Skeletal muscle tissue (tissue), 4 donors: Measurements from ENCODE around the gene CYP26A1. TPM values are rescaled to one million over a fixed set of nuclear protein-coding genes. Genes with fewer than 3 reads are reported as not detected.

Experiments used
- H3K27ac ChIP-seq: one replicate; pipeline ENCODE4 v1.7.0; 2013; ENCODE audit warnings: mild to moderate bottlenecking, low read depth, low read length, inconsistent platforms
- H3K27me3 ChIP-seq, 3 donors: one replicate each; pipeline ENCODE4 v1.7.0; 2013; ENCODE audit warnings: low read length in 3 of 3; ENCODE audit not compliant: control insufficient read depth in 3 of 3, insufficient read depth in 3 of 3
- H3K36me3 ChIP-seq, 3 donors: one replicate each; pipeline ENCODE4 v1.7.0; 2013; ENCODE audit warnings: low read length in 3 of 3; ENCODE audit not compliant: control insufficient read depth in 3 of 3, insufficient read depth in 3 of 3
- H3K4me1 ChIP-seq, 3 donors: one replicate each; pipeline ENCODE4 v1.7.0; 2013; ENCODE audit warnings: low read length in 3 of 3, mild to moderate bottlenecking in 3 of 3; ENCODE audit not compliant: control insufficient read depth in 3 of 3, insufficient read depth in 3 of 3
- H3K4me3 ChIP-seq, 3 donors: one replicate each; pipeline ENCODE4 v1.7.0; 2013; ENCODE audit warnings: low read length in 3 of 3
- H3K9ac ChIP-seq, 3 donors: one replicate each; pipeline ENCODE4 v1.7.0; 2013; ENCODE audit warnings: low read length in 3 of 3, mild to moderate bottlenecking in 3 of 3, moderate library complexity in 2 of 3, low read depth in 1 of 3
- H3K9me3 ChIP-seq, 3 donors: one replicate each; pipeline ENCODE4 v1.7.0; 2013; ENCODE audit warnings: low read length in 3 of 3; ENCODE audit not compliant: control insufficient read depth in 3 of 3
- total RNA-seq: library from RNA; depleted of rRNA; stranded (reverse); fragments of >200 nt; gene quantifications from one replicate; pipeline ENCODE4 v1.2.3, GENCODE V29; 2014
- donor health status: Osteomylitis.

CYP26A1 gene
- total RNA-seq, 1 donor from 2014 or later, result 0.52 TPM

GRCh38 chr10:93110472-93111146, 36.9 kb downstream of the CYP26A1 start:
- no peaks in the 10 kb centered on the region for H3K36me3 ChIP-seq
- no peak overlapping the region for H3K27ac ChIP-seq
- H3K27me3 ChIP-seq, result peaks cover 3 to 11% (median 9%) of the 10 kb centered on the region in 3 donors
- H3K4me3 ChIP-seq, result no peak overlapping the region
- H3K4me1 ChIP-seq, result no peaks in the 10 kb centered on the region
- H3K9ac ChIP-seq, result no peak overlapping the region
- H3K9me3 ChIP-seq, result peaks cover 0 to under 1% (median 0%) of the 10 kb centered on the region in 3 donors

- peaks cover 3 to 11% (median 9%) of the 10 kb centered on the region in 3 donors for H3K27me3 ChIP-seq
- no peak overlapping the region for H3K4me3 ChIP-seq
- H3K9ac ChIP-seq, result no peak overlapping the region
- H3K27ac ChIP-seq, result no peak overlapping the region
- H3K9me3 ChIP-seq, result peaks cover 0 to 2% (median 0%) of the 10 kb centered on the region in 3 donors
- H3K36me3 ChIP-seq, result no peaks in the 10 kb centered on the region
- no peaks in the 10 kb centered on the region for H3K4me1 ChIP-seq
Measured at GRCh38 chr10:93113042-93113441, 39.3 kb downstream of the CYP26A1 start.

- Histone ChIP-seq H3K36me3 (no peaks in the 10 kb centered on the region), H3K4me1 (no peaks in the 10 kb centered on the region), H3K9ac (no peak overlapping the region), H3K27ac (no peak overlapping the region), H3K27me3 (peaks cover 8 to 13% (median 9%) of the 10 kb centered on the region in 3 donors), H3K4me3 (no peak overlapping the region), H3K9me3 (peaks cover 0 to 2% (median 0%) of the 10 kb centered on the region in 3 donors)
Measured at GRCh38 chr10:93115661-93116383, 42.1 kb downstream of the CYP26A1 start.

GRCh38 chr10:93121311-93121710, 47.6 kb downstream of the CYP26A1 start:
- Histone ChIP-seq H3K9me3 (peaks cover 0 to 3% (median 2%) of the 10 kb centered on the region in 3 donors), H3K9ac (no peak overlapping the region), H3K4me1 (no peaks in the 10 kb centered on the region), H3K4me3 (no peak overlapping the region), H3K27ac (no peak overlapping the region), H3K27me3 (peaks cover 0 to 5% (median 3%) of the 10 kb centered on the region in 3 donors), H3K36me3 (no peaks in the 10 kb centered on the region)

GRCh38 chr10:93123766-93124165, 50.1 kb downstream of the CYP26A1 start:
- Histone ChIP-seq H3K9me3 (peaks cover 3 to 8% (median 4%) of the 10 kb centered on the region in 3 donors), H3K36me3 (no peaks in the 10 kb centered on the region), H3K4me1 (no peaks in the 10 kb centered on the region), H3K27ac (no peak overlapping the region), H3K27me3 (peaks cover 0 to 5% (median 3%) of the 10 kb centered on the region in 3 donors), H3K9ac (no peak overlapping the region), H3K4me3 (no peak overlapping the region)

GRCh38 chr10:93124580-93125318, 51.1 kb downstream of the CYP26A1 start:
- Histone ChIP-seq H3K27me3 (peaks cover 0 to 5% (median 3%) of the 10 kb centered on the region in 3 donors), H3K9ac (no peak overlapping the region), H3K4me1 (no peaks in the 10 kb centered on the region), H3K4me3 (no peak overlapping the region), H3K36me3 (no peaks in the 10 kb centered on the region), H3K27ac (no peak overlapping the region), H3K9me3 (peaks cover 3 to 8% (median 4%) of the 10 kb centered on the region in 3 donors)

GRCh38 chr10:93125966-93126365, 52.3 kb downstream of the CYP26A1 start:
- H3K9me3 ChIP-seq, result peaks cover 3 to 8% (median 4%) of the 10 kb centered on the region in 3 donors
- H3K4me1 ChIP-seq, result no peaks in the 10 kb centered on the region
- no peak overlapping the region for H3K27ac ChIP-seq
- H3K9ac ChIP-seq, result no peak overlapping the region
- H3K4me3 ChIP-seq, result no peak overlapping the region
- no peaks in the 10 kb centered on the region for H3K36me3 ChIP-seq
- H3K27me3 ChIP-seq, result no peaks in the 10 kb centered on the region

- Histone ChIP-seq H3K27me3 (no peaks in the 10 kb centered on the region), H3K9me3 (peaks cover 3 to 8% (median 4%) of the 10 kb centered on the region in 3 donors), H3K4me3 (no peak overlapping the region), H3K36me3 (no peaks in the 10 kb centered on the region), H3K4me1 (no peaks in the 10 kb centered on the region), H3K27ac (no peak overlapping the region), H3K9ac (no peak overlapping the region)
Measured at GRCh38 chr10:93126483-93127052, 52.9 kb downstream of the CYP26A1 start.
